CD4-positive, alpha-beta T cell treated with Interleukin-21 for 1 hour (primary cell): Measurements from ENCODE around the gene NDST3.

ENCODE experiments used
- DNase-seq: peaks from one replicate; pipeline ENCODE4 v3.0.0-alpha.2; 2020

The NDST3 gene

GRCh38 chr4:118082182-118082581, 47.9 kb downstream of the NDST3 start:
- DNase-seq, result no peak

GRCh38 chr4:118085700-118086099, 51.4 kb downstream of the NDST3 start:
- no peak for DNase-seq

DNA sequence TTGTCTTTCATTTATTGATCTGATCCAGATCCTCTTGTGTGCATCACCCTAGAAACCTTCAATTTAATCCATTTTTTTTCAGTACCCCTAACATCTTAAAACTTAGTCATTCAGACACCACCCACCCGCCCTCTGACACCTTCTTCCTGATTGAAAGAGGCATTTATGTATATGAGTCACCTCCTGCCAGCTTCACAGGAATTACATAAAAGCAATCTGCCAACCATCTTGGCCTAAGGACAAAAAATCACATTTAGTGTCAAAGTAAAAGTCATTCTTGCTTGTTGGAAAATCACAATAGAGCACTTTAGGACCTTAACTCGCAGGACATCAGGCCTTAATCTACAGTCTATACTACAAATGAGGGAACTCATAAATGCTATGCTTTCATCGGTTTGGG, 52.1 kb downstream of the NDST3 start:
- DNase-seq, result no peak

- no peak for DNase-seq
Observed at GRCh38 chr4:118087366-118087765, 53.1 kb downstream of the NDST3 start.

DNA sequence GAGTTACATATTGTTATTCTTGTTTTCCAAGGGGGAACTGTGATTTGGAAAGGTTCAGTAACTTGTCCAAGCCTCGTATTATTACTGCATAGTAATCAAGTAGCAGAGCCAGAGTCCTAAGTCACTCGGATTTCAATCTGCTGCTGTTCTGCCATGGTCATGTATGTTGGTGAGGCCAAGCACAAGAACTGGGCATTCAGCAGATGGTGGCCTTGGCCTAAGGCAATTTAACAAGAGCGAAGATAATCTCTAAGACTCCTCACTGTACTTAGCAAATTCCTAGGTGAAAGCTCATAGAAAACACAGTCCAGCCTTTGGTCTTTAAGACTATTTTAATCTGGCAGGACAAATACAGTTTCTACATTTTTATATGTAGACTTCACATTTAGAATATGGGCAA, 64.8 kb downstream of the NDST3 start:
- DNase-seq, result no peak

- DNase-seq, result no peak
Observed at GRCh38 chr4:118102195-118102594, 67.9 kb downstream of the NDST3 start.

GRCh38 chr4:118112117-118113046, 78.1 kb downstream of the NDST3 start:
- DNase-seq, result no peak

DNA sequence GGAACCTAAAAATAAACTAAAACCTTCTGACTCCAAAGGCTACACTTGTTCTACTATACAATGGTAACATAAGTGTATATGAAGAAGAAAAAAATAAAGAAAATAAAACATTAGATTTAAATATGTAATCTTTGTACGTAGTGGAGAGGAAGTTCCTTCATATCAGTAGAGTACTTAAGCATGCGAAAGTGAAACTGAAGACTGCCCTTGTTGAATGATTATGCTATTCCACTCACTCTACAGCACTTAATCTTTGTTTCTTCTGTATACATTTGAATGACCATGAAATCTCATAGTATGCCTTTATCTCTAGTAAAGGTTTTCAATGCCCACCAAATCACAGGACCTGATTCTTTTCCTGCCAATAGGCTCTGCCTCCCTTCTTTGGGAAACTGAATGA, 78.9 kb downstream of the NDST3 start:
- DNase-seq, result no peak

GRCh38 chr4:118114720-118115119, 80.4 kb downstream of the NDST3 start:
- DNase-seq, result no peak

- no peak for DNase-seq
Observed at GRCh38 chr4:118120120-118120760, 86.0 kb downstream of the NDST3 start.

DNA sequence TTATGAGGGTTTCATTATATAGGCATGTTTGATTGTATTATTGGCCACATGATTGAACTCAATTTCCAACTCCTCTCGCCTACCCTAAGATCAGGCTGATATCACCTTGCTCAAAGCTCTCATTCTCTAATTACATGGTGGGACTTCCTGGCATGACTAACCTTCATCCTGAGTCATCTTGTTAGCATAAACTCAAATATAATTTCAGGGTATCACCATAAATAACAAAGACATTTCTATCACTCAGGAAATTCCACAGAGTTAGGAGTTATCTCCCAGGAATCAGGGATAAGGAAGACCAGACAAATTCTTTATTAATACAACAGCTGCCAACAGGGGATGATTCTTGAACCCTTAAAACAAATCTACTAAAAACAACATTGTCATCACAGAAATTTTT, 90.7 kb downstream of the NDST3 start:
- DNase-seq, result no peak

DNA sequence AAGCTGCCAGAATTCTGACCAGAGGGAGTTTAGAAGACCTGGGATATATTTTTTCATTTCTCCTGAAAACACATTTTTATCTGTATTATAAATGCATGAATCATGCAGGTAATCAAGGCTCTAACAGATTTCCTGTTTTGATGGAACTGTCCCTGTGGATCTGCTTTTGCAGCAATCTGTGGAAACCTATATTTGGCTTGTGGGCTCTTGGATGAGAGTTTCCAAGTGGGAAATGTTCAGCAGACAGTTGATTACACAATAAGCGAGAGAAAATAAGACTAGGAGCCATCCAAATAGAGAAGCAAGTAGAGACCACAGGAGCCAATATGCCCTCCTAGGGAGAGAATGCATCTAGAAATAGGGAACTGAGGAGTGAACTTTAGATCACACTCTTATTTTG, 105.0 kb downstream of the NDST3 start:
- DNase-seq, result no peak

- no peak for DNase-seq
Observed at GRCh38 chr4:118141240-118141639, 107.0 kb downstream of the NDST3 start.

DNA sequence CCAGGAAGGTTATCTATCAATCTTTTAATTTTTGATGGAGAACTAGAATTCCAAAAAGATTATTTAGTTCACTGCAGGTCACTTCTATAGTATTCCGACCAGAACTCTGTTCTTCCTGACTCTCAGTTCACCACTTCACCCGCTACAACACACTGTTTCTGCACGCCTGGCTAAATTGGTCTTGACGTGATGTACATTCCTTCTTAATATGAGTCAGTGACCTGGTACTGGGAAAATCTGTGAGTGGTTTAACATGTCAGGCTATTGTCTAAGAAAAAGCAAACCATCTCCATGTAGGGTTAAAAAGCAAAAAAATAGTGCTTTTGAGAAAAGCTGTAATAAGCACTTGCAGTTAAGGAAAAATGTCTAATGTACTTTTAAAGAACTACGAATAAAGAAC, 120.4 kb downstream of the NDST3 start:
- DNase-seq, result no peak

DNA sequence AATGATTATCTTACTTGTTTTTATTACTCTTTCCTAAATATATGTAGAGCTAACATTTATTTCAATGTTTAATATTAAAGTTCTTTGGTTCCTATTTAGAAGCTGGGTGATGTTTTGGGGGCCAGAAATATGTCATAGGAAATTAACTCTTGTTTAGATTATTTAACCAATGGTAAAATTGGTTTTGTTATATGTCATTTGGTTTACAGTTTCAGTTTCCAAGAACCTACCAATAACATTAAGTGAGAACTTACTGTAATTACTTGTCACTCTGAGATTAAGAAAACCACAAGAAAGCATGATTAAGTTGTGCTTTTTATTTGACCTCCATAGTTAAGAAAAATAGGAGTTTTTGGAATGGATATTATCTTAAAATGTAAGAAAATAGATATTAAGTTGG, 121.2 kb downstream of the NDST3 start:
- DNase-seq, result no peak

GRCh38 chr4:118158763-118159375, 124.6 kb downstream of the NDST3 start:
- DNase-seq, result no peak

DNA sequence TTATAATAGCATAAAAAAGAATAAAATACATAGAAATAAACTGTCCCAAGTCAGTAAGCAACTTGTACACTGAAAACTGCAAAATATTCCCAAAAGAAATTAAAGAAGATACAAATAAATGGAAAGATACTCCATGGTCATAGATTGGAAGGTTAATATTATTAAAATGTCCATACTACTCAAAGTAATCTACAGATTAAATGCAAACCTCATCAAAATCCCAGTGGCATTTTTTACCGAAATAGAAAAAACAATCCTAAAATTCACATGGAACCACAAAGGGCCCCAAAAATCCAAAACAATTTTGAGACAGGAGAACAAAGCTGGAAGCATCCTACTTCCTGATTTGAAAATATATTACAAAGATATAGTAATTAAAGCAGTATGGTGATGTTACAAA, 133.0 kb downstream of the NDST3 start:
- no peak for DNase-seq

DNA sequence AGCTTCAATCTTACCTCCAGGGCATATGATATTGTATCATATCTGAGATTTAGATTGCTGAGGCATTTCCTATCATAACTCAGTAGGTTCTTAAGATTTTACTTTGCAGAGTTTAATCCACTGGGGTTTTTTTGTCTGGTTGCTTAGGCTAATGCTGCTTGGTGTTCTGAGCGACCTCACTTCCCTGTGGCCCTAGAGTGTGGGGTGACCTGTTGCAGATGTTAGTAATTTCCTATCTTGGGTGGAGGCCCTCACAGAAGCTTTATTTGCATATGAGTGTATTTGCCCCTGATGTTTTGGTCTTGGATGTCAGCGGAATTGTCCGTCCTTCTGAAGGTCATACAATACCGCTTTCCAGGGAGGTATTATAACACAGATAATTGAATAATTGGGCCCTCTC, 137.1 kb downstream of the NDST3 start:
- DNase-seq, result no peak

- no peak for DNase-seq
Observed at GRCh38 chr4:118173126-118173525, 138.8 kb downstream of the NDST3 start.

- no peak for DNase-seq
Observed at GRCh38 chr4:118173956-118174725, 139.9 kb downstream of the NDST3 start.

DNA sequence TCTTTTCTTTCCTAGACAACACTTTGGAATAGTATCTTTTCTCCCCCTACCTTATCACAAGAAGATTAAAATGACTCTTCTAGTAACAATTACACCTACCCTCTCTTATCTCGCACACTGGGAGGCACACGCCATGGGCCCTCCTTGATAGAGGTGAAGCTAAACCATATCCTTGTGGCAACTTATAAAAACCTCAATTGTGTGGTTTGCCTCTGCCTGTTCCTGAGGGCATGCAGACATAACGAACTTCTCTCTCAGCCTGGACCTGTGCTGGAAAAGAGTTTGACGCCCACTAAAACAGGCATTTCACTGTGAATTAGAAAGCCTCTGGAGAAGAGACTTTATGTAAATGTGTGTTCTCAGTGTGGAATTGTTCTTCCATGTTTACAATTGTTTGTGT, 141.2 kb downstream of the NDST3 start:
- no peak for DNase-seq

DNA sequence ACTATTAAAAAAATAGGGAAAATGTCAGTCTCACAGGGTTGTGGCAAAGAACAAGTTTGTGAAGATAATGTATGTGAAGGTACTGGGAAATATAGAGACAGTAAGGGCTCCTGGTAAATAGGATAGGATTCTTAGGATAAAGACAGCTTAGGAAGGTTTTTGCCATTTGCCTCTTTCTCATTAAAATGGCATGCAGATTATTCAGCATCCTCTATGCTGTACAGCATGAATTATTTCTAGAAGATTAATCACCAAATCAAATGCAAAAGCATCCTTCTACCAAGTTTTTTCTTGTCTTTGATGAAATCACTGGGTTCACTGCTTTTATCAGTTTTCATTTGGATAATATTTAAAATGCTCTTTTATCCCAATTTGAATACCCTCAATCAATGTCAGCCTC, 142.8 kb downstream of the NDST3 start:
- DNase-seq, result no peak

DNA sequence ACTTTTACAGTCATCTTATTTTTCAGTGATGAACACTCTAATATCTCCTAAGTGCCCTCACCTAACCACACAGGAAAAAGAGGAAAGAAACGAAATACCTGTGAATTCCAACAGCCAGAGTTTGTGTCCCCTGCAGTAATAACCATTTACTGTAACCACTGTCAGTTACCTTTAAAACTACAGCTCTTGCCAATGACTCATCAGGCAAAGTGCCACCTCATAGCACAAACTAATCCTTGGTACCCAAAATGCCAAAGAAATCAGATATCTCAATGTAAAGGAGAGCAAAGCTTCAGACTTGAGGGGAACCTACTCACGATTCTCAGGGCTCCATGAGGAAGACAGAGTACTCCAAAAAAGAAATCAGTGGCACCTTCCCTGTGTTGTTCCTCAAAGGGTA, 146.5 kb downstream of the NDST3 start:
- DNase-seq, result no peak
